Fibroblast of lung (primary cell): ENCODE measurements around the gene TMSB15B. TPM values are rescaled to one million over a fixed set of nuclear protein-coding genes. Genes with fewer than 3 reads are reported as not detected.
"Not testable (repeated sequence)": the region's sequence is repeated elsewhere in the genome, so short reads cannot be mapped to it uniquely, and the experiment has no call there.

Experiments
- DNase-seq, 2 donors: peaks; one replicate each; pipeline versions ENCODE4 v3.0.0 to v3.0.0-alpha.2; 2010; ENCODE audit warnings: low read depth in 2 of 2
- H2AFZ ChIP-seq: 2 replicates; pipeline ENCODE4 v1.5.1; 2012; ENCODE audit warnings: low read length, control low read depth, inconsistent platforms
- H3K27ac ChIP-seq: 2 replicates; pipeline ENCODE4 v1.5.1; 2011; ENCODE audit warnings: low read length, control low read depth; ENCODE audit not compliant: insufficient read depth
- H3K27me3 ChIP-seq: 2 replicates; pipeline ENCODE4 v1.5.1; 2011; ENCODE audit warnings: mild to moderate bottlenecking, low read length; ENCODE audit not compliant: control insufficient read depth, insufficient read depth
- H3K36me3 ChIP-seq: 2 replicates; pipeline ENCODE4 v1.5.1; 2011; ENCODE audit warnings: low read length; ENCODE audit not compliant: control insufficient read depth, insufficient read depth
- H3K4me1 ChIP-seq: 2 replicates; pipeline ENCODE4 v1.5.1; 2011; ENCODE audit warnings: low read length; ENCODE audit not compliant: control insufficient read depth, insufficient read depth; ENCODE audit errors: extremely low read depth
- H3K4me2 ChIP-seq: 2 replicates; pipeline ENCODE4 v1.5.1; 2011; ENCODE audit warnings: low read length, control low read depth; ENCODE audit not compliant: insufficient read depth; ENCODE audit errors: extremely low read depth
- H3K4me3 ChIP-seq, 4 experiments: fragments of 200-600 bp in 1 of 4; sonication (generic) in 1 of 4; replicated peaks in 1 of 4; 2 replicates each; pipeline ENCODE4 v1.5.1; 2011 to 2016; ENCODE audit warnings: low read length in 4 of 4, low read depth in 3 of 4, mild to moderate bottlenecking in 3 of 4, control low read depth in 2 of 4, inconsistent platforms in 1 of 4, mixed read lengths in 1 of 4; ENCODE audit not compliant: insufficient read depth in 1 of 4; ENCODE audit errors: control extremely low read depth in 1 of 4
- H3K79me2 ChIP-seq: 2 replicates; pipeline ENCODE4 v1.5.1; 2012; ENCODE audit warnings: mild to moderate bottlenecking, low read length, inconsistent platforms; ENCODE audit not compliant: control insufficient read depth, insufficient read depth
- H3K9ac ChIP-seq: 2 replicates; pipeline ENCODE4 v1.5.1; 2011; ENCODE audit warnings: mild to moderate bottlenecking, low read length, control low read depth; ENCODE audit not compliant: insufficient read depth
- H3K9me3 ChIP-seq: 2 replicates; pipeline ENCODE4 v1.5.1; 2012; ENCODE audit warnings: low read depth, low read length; ENCODE audit not compliant: control insufficient read depth, insufficient read depth
- H4K20me1 ChIP-seq: 2 replicates; pipeline ENCODE4 v1.5.1; 2011; ENCODE audit warnings: low read length; ENCODE audit not compliant: control insufficient read depth, insufficient read depth; ENCODE audit errors: extremely low read depth
- EZH2 ChIP-seq: IDR thresholded peaks from 2 replicates; pipeline ENCODE4 v1.5.1; 2012; ENCODE audit warnings: low read length, control low read depth, mild to moderate bottlenecking; ENCODE audit errors: missing control alignments
- polyA minus RNA-seq: library from RNA; depleted of rRNA, polyadenylated mRNA; stranded (reverse); fragments of >200 nt; gene quantifications from 2 replicates; pipeline ENCODE4 v1.2.3, GENCODE V29; 2011; ENCODE audit warnings: low replicate concordance
- polyA plus RNA-seq, 2 donors: library from polyadenylated mRNA; depleted of rRNA in 1 of 2; stranded (reverse) in 1 of 2; unstranded in 1 of 2; fragments of >200 nt; gene quantifications; 2 replicates each; pipeline ENCODE4 v1.2.1, GENCODE V29; 2011 to 2012; ENCODE audit warnings: missing spikeins in 1 of 2
- total RNA-seq: library from RNA; depleted of rRNA; stranded (reverse); fragments of >200 nt; gene quantifications from 2 replicates; pipeline ENCODE4 v1.2.1, GENCODE V29; 2014
- TF ChIP-seq, protein P1 (sequence below), 2 donors: IDR thresholded peaks in 1 of 2; conservative IDR thresholded peaks in 1 of 2; 1 replicate in 1 of 2; 2 replicates in 1 of 2; pipeline ENCODE4 v1.5.1; 2011 to 2012; ENCODE audit warnings: low read length in 2 of 2, control low read depth in 1 of 2, inconsistent platforms in 1 of 2, low read depth in 1 of 2, mild to moderate bottlenecking in 1 of 2

The TMSB15B gene
- total RNA-seq, result 1.5 and 3.1 TPM in 2 replicates
- polyA plus RNA-seq, result 10.0 and 12.0 TPM in 2 replicates
- 6.0 and 6.8 TPM in 2 replicates for polyA plus RNA-seq (2012)
- polyA minus RNA-seq, result not detected in 2 replicates

DNA sequence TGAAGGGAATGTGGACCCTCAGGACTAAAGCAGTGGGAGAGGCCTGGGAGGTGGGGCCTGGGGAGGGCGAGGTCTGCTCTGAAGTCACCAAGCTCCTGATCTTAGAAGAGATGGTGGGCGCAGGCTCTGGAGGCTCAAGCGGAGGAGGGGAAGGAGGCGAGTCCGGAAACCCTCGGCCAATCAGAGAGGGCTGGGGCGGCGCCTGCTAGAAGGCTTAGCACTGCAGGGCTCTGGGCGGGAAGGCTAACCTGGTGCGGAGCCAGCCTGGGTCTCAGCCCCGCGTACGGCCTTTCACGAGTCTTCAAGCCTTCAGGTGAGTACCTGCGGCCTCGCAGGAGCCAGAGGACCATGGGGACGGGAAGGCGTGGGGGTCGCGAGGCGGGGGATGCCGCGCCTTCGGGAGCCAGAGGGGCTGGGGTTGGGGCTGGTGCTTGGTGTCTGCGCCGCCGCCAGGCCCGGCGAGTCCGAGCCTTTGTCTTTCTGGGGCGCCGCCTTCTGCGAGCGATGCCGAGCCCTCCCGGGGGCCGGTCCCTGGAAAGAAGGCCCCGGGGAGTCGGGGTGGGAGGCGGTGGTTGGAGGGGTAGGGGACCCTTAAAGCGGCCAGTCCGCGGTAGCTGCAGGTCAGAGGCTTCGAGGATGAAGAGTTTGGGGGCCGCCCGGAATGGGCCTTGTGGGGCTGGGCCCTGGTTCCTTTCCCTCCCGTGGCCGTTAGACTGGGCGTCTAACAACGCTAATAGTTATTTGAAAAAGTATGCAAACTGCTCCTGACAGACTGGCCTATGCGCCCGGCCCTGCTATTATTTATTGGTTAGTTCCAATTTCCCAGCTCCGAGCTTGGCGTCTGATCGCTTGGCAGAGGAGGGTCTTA lies at the start of gene TMSB15B:
Gene TMSB15B (plus strand): TSS at position 217 of the 868 bp plus-strand sequence.
- H3K36me3 ChIP-seq, H3K4me3 ChIP-seq, DNase-seq, H3K79me2 ChIP-seq, H4K20me1 ChIP-seq, H3K27me3 ChIP-seq, H3K4me2 ChIP-seq, H3K9me3 ChIP-seq, H3K27ac ChIP-seq, H3K4me1 ChIP-seq, H2AFZ ChIP-seq, H3K9ac ChIP-seq: not testable (repeated sequence)

DNA sequence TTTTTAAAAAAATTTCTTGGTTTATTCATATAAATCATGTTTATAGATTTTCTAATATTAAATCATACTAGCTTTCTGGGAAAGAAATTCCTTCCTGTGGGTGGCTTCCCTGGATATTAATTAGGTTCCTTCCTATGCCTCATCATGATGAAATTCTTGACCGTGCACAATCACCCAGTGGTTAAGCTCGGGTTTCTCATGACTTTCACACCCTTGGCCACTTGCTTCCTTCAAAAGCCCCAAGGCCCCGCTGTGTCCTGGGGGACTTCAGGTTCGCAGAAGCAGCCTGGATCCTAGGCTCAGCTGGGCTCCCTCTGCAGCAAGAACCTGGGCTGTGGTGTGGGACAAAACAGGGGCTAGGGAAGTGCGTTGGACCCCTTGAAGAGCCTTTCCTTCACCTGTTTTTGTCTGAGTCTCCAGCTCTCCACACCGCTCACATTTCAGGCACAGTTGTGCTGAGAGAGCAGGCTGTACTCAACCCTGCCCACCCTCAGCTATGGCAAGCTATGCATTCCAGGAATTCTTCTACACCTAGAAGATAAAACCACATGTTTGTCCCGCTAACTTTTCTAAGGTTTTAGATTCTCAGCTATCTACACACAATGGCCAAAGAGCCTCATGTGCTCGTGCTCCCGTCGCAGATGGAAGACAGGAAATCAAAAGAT lies 48.9 kb upstream of the TMSB15B start:
- no peak overlapping the region for H3K4me3 ChIP-seq
- H3K9me3 ChIP-seq, result no peaks in the 10 kb centered on the region
- H3K4me2 ChIP-seq, result no peak overlapping the region
- no peak overlapping the region for H3K27ac ChIP-seq
- H4K20me1 ChIP-seq, result no peaks in the 10 kb centered on the region
- H3K36me3 ChIP-seq, result no peaks in the 10 kb centered on the region
- no peak overlapping the region for H3K9ac ChIP-seq
- no peaks in the 10 kb centered on the region for H3K27me3 ChIP-seq
- H2AFZ ChIP-seq, result no peak overlapping the region
- H3K79me2 ChIP-seq, result no peaks in the 10 kb centered on the region
- DNase-seq, result peak in 1 of 2 donors; percentile 48
- no peaks in the 10 kb centered on the region for H3K4me1 ChIP-seq
- TF ChIP-seq, protein P1, sequence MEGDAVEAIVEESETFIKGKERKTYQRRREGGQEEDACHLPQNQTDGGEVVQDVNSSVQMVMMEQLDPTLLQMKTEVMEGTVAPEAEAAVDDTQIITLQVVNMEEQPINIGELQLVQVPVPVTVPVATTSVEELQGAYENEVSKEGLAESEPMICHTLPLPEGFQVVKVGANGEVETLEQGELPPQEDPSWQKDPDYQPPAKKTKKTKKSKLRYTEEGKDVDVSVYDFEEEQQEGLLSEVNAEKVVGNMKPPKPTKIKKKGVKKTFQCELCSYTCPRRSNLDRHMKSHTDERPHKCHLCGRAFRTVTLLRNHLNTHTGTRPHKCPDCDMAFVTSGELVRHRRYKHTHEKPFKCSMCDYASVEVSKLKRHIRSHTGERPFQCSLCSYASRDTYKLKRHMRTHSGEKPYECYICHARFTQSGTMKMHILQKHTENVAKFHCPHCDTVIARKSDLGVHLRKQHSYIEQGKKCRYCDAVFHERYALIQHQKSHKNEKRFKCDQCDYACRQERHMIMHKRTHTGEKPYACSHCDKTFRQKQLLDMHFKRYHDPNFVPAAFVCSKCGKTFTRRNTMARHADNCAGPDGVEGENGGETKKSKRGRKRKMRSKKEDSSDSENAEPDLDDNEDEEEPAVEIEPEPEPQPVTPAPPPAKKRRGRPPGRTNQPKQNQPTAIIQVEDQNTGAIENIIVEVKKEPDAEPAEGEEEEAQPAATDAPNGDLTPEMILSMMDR (conservative IDR thresholded peaks at IDR 0.05 in 1 of 2, IDR thresholded peaks at IDR 0.05 in 1 of 2; ENCODE audit: low read depth in 1 of 2, low read length in 2 of 2), result no peak
- TF ChIP-seq EZH2, result no peak

DNA sequence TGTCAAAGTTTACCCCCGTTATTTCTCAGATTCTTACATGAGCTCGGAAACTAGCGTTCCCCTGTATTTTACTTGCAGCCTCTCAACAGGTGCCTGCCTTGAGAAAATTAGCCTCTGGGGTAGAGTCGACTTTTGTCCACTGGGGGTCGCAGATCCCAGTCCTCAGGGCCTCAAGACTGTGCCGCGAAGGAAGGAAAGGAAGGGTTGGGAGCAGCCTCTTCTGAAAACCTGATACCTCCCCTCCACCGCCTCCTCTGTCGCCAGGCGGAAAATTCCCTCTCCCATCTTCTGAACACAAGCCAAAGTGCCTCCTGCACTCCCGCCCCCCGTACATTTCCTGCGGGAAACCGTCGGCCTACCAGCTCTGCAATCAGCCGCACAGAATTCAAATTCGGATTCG lies 44.4 kb upstream of the TMSB15B start:
- no peak overlapping the region for H3K27ac ChIP-seq
- no peak overlapping the region for H3K9ac ChIP-seq

More for the DNA sequence above, 44.4 kb upstream of the TMSB15B start:
- no peaks in the 10 kb centered on the region for H3K4me1 ChIP-seq
- H3K79me2 ChIP-seq, result no peaks in the 10 kb centered on the region
- no peak for TF ChIP-seq EZH2
- TF ChIP-seq, protein P1 (conservative IDR thresholded peaks at IDR 0.05 in 1 of 2, IDR thresholded peaks at IDR 0.05 in 1 of 2; ENCODE audit: low read depth in 1 of 2, low read length in 2 of 2), result peak; percentile 45 to 56
- H3K27me3 ChIP-seq, result no peaks in the 10 kb centered on the region
- DNase-seq, result peak; percentile 59 to 68
- H3K4me2 ChIP-seq, result peak overlapping the region; percentile 44
- H2AFZ ChIP-seq, result peak overlapping the region; percentile 57
- no peaks in the 10 kb centered on the region for H3K9me3 ChIP-seq
- no peaks in the 10 kb centered on the region for H4K20me1 ChIP-seq
- H3K4me3 ChIP-seq, result peak overlapping the region; percentile 57 to 66 (median 62)
- H3K36me3 ChIP-seq, result no peaks in the 10 kb centered on the region
